HEK293T (cell line): ENCODE data around the gene LARP4B.

Experiments used
- CTCF ChIA-PET: fragments of 350-600 bp; formaldehyde crosslinking; extraction: SDS; loops from one replicate; lab custom pipeline; 2021; ENCODE audit warnings: antibody characterized with exemption, inconsistent platforms; lab: Yijun Ruan, JAX
- POLR2A ChIA-PET: fragments of 350-600 bp; formaldehyde crosslinking; extraction: SDS; loops from one replicate; lab custom pipeline; 2020; ENCODE audit warnings: antibody characterized with exemption, inconsistent platforms; lab: Yijun Ruan, JAX
- DNase-seq: peaks from one replicate; pipeline ENCODE4 v3.0.0; 2012; ENCODE audit warnings: mixed read lengths; ENCODE audit errors: extremely low spot score
- ARNT ChIP-seq: fragments of 450-650 bp; IDR thresholded peaks from 2 replicates; pipeline ENCODE4 v1.6.1; 2017; ENCODE audit warnings: mild to moderate bottlenecking
- BHLHE40 ChIP-seq: fragments of 450-650 bp; IDR thresholded peaks from 2 replicates; pipeline ENCODE4 v1.6.1; 2016; ENCODE audit warnings: mild to moderate bottlenecking, moderate library complexity, borderline replicate concordance
- CTBP1 ChIP-seq: fragments of 450-650 bp; IDR thresholded peaks from 2 replicates; pipeline ENCODE4 v1.6.1; 2016; ENCODE audit warnings: borderline replicate concordance
- ELF4 ChIP-seq: fragments of 450-650 bp; IDR thresholded peaks from 2 replicates; pipeline ENCODE4 v1.6.1; 2017; ENCODE audit warnings: antibody characterized with exemption
- FOXA1 ChIP-seq: fragments of 450-650 bp; IDR thresholded peaks from 2 replicates; pipeline ENCODE4 v1.6.1; 2016; ENCODE audit warnings: mild to moderate bottlenecking
- FOXK2 ChIP-seq: fragments of 450-650 bp; IDR thresholded peaks from 2 replicates; pipeline ENCODE4 v1.6.1; 2016; ENCODE audit warnings: mild to moderate bottlenecking
- FOXM1 ChIP-seq: fragments of 450-650 bp; IDR thresholded peaks from 2 replicates; pipeline ENCODE4 v1.6.1; 2017; ENCODE audit warnings: mild to moderate bottlenecking, borderline replicate concordance
- HDGF ChIP-seq: fragments of 450-650 bp; IDR thresholded peaks from 2 replicates; pipeline ENCODE4 v1.6.1; 2017; ENCODE audit warnings: antibody characterized with exemption, borderline replicate concordance
- L3MBTL2 ChIP-seq: fragments of 450-650 bp; conservative IDR thresholded peaks from 2 replicates; pipeline ENCODE4 v1.6.1; 2016; ENCODE audit warnings: mild to moderate bottlenecking
- LEF1 ChIP-seq: fragments of 450-650 bp; IDR thresholded peaks from 2 replicates; pipeline ENCODE4 v1.6.1; 2017; ENCODE audit warnings: mild to moderate bottlenecking, borderline replicate concordance
- NFRKB ChIP-seq: fragments of 450-650 bp; IDR thresholded peaks from 2 replicates; pipeline ENCODE4 v1.6.1; 2016; ENCODE audit warnings: mild to moderate bottlenecking, moderate library complexity
- PKNOX1 ChIP-seq: fragments of 450-650 bp; IDR thresholded peaks from 2 replicates; pipeline ENCODE4 v1.6.1; 2016
- SP1 ChIP-seq: fragments of 450-650 bp; IDR thresholded peaks from 2 replicates; pipeline ENCODE4 v1.6.1; 2017
- SUZ12 ChIP-seq: fragments of 450-650 bp; IDR thresholded peaks from 2 replicates; pipeline ENCODE4 v1.6.1; 2016; ENCODE audit warnings: mild to moderate bottlenecking
- TARDBP ChIP-seq: fragments of 450-650 bp; IDR thresholded peaks from 2 replicates; pipeline ENCODE4 v1.6.1; 2016
- ZNF384 ChIP-seq: fragments of 450-650 bp; IDR thresholded peaks from 2 replicates; pipeline ENCODE4 v1.6.1; 2016

LARP4B gene

GRCh38 chr10:774661-775244 is 156.8 kb downstream of the LARP4B start:
- TF ChIP-seq ZNF384 (no peak), L3MBTL2 (no peak), FOXA1 (no peak), BHLHE40 (no peak), FOXM1 (no peak), LEF1 (no peak), PKNOX1 (no peak), SP1 (no peak), ARNT (no peak), CTBP1 (no peak), TARDBP (no peak), FOXK2 (no peak), ELF4 (no peak)
- ChIA-PET POLR2A (no interaction called here), CTCF (no interaction called here)
- no peak for DNase-seq

GRCh38 chr10:774223-774622 is 157.3 kb downstream of the LARP4B start:
- ChIA-PET POLR2A (no interaction called here), CTCF (no interaction called here)
- no peak for TF ChIP-seq ELF4
- no peak for TF ChIP-seq ZNF384
- no peak for TF ChIP-seq BHLHE40
- no peak for TF ChIP-seq LEF1
- no peak for TF ChIP-seq CTBP1
- no peak for TF ChIP-seq L3MBTL2
- no peak for TF ChIP-seq PKNOX1
- TF ChIP-seq SP1, result no peak
- TF ChIP-seq HDGF, result no peak
- no peak for TF ChIP-seq TARDBP
- TF ChIP-seq SUZ12, result no peak
- no peak for TF ChIP-seq ARNT
- no peak for TF ChIP-seq FOXM1
- TF ChIP-seq FOXA1, result no peak
- no peak for TF ChIP-seq FOXK2
- TF ChIP-seq NFRKB, result no peak
- no peak for DNase-seq

- ChIA-PET POLR2A (no interaction called here), CTCF (no interaction called here)
- no peak for DNase-seq
- TF ChIP-seq LEF1 (no peak), ELF4 (no peak), NFRKB (no peak), ZNF384 (no peak), PKNOX1 (no peak), FOXK2 (no peak), CTBP1 (no peak), ARNT (no peak), BHLHE40 (no peak), FOXA1 (no peak), SUZ12 (no peak), TARDBP (no peak), HDGF (no peak), SP1 (no peak), FOXM1 (no peak), L3MBTL2 (no peak)
Observed at GRCh38 chr10:773562-774161, 157.8 kb downstream of the LARP4B start.

- DNase-seq, result no peak
- no peak for TF ChIP-seq SP1
- TF ChIP-seq CTBP1, result no peak
- no peak for TF ChIP-seq FOXK2
- TF ChIP-seq HDGF, result no peak
- no peak for TF ChIP-seq PKNOX1
- TF ChIP-seq BHLHE40, result no peak
- POLR2A ChIA-PET, result no interaction called here
Observed at GRCh38 chr10:772227-772637, 159.3 kb downstream of the LARP4B start.

GRCh38 chr10:771647-772046 is 159.9 kb downstream of the LARP4B start:
- ChIA-PET CTCF (interaction anchor here (0.5 kb wide), 1 partner anchor 21 kb away, joined by 4 read pairs; no protein-coding TSS in a partner anchor), POLR2A (no interaction called here)
- TF ChIP-seq TARDBP, result no peak
- TF ChIP-seq PKNOX1, result no peak
- no peak for TF ChIP-seq NFRKB
- no peak for TF ChIP-seq SUZ12
- TF ChIP-seq FOXM1, result no peak
- no peak for DNase-seq

More at GRCh38 chr10:772227-772637, 159.3 kb downstream of the LARP4B start:
- CTCF ChIA-PET, result no interaction called here
